ENCODE measurements around the gene OTUB1. TPM values are rescaled to one million over a fixed set of nuclear protein-coding genes. Genes with fewer than 3 reads are reported as not detected.
"Not testable (repeated sequence)": the region's sequence is repeated elsewhere in the genome, so short reads cannot be mapped to it uniquely, and the experiment has no call there.

OTUB1 gene
- total RNA-seq, 1 donor from 2014 or later, result 107 TPM

- DNase-seq (ENCODE audit: low spot score), result no peak
- peaks cover 25% of the 10 kb centered on the region for H3K27me3 Mint-ChIP-seq (ENCODE audit: low read depth)
- H3K9me3 Mint-ChIP-seq, result no peaks in the 10 kb centered on the region
- H3K4me3 Mint-ChIP-seq (ENCODE audit: low read depth), result no peak overlapping the region
- no peaks in the 10 kb centered on the region for H3K36me3 Mint-ChIP-seq (ENCODE audit: low read depth)
- H3K27ac Mint-ChIP-seq, result no peak overlapping the region
- intact Hi-C loops (cut with micrococcal nuclease), result no loop called here
- H3K4me1 Mint-ChIP-seq (ENCODE audit: low read depth), result no peaks in the 10 kb centered on the region
Measured at GRCh38 chr11:64038500-64038899, 52.3 kb downstream of the OTUB1 start.

- peaks cover 20% of the 10 kb centered on the region for H3K27me3 Mint-ChIP-seq (ENCODE audit: low read depth)
- no peak for DNase-seq (ENCODE audit: low spot score)
- H3K27ac Mint-ChIP-seq, result no peak overlapping the region
- H3K4me1 Mint-ChIP-seq (ENCODE audit: low read depth), result no peaks in the 10 kb centered on the region
- no peak overlapping the region for H3K4me3 Mint-ChIP-seq (ENCODE audit: low read depth)
- no peaks in the 10 kb centered on the region for H3K9me3 Mint-ChIP-seq
- H3K36me3 Mint-ChIP-seq (ENCODE audit: low read depth), result no peaks in the 10 kb centered on the region
- intact Hi-C loops (cut with micrococcal nuclease), result no loop called here
Measured at GRCh38 chr11:64039012-64039665, 52.9 kb downstream of the OTUB1 start.

- Mint-ChIP-seq H3K27me3 (ENCODE audit: low read depth) (peaks cover 9% of the 10 kb centered on the region), H3K9me3 (no peaks in the 10 kb centered on the region), H3K36me3 (ENCODE audit: low read depth) (no peaks in the 10 kb centered on the region), H3K27ac (no peak overlapping the region), H3K4me3 (ENCODE audit: low read depth) (no peak overlapping the region), H3K4me1 (ENCODE audit: low read depth) (no peaks in the 10 kb centered on the region)
- DNase-seq (ENCODE audit: low spot score), result no peak
- intact Hi-C loops (cut with micrococcal nuclease), result no loop called here
Measured at GRCh38 chr11:64040684-64041322, 54.6 kb downstream of the OTUB1 start.

GRCh38 chr11:64041846-64042245 is 55.6 kb downstream of the OTUB1 start:
- Mint-ChIP-seq H3K9me3 (no peaks in the 10 kb centered on the region), H3K36me3 (ENCODE audit: low read depth) (no peaks in the 10 kb centered on the region), H3K27ac (no peak overlapping the region), H3K27me3 (ENCODE audit: low read depth) (peaks cover 9% of the 10 kb centered on the region), H3K4me3 (ENCODE audit: low read depth) (no peak overlapping the region), H3K4me1 (ENCODE audit: low read depth) (no peaks in the 10 kb centered on the region)
- no peak for DNase-seq (ENCODE audit: low spot score)
- intact Hi-C loops (cut with micrococcal nuclease), result no loop called here

- no peaks in the 10 kb centered on the region for H3K36me3 Mint-ChIP-seq (ENCODE audit: low read depth)
- no peaks in the 10 kb centered on the region for H3K4me1 Mint-ChIP-seq (ENCODE audit: low read depth)
Measured at GRCh38 chr11:64042301-64042700, 56.1 kb downstream of the OTUB1 start.

GRCh38 chr11:64043545-64043944 is 57.3 kb downstream of the OTUB1 start:
- peaks cover 5% of the 10 kb centered on the region for H3K27me3 Mint-ChIP-seq (ENCODE audit: low read depth)
- no peaks in the 10 kb centered on the region for H3K9me3 Mint-ChIP-seq
- no peaks in the 10 kb centered on the region for H3K36me3 Mint-ChIP-seq (ENCODE audit: low read depth)
- no peak overlapping the region for H3K27ac Mint-ChIP-seq
- intact Hi-C loops (cut with micrococcal nuclease), result no loop called here
- DNase-seq (ENCODE audit: low spot score), result no peak
- no peaks in the 10 kb centered on the region for H3K4me1 Mint-ChIP-seq (ENCODE audit: low read depth)
- H3K4me3 Mint-ChIP-seq (ENCODE audit: low read depth), result no peak overlapping the region

More at GRCh38 chr11:64042301-64042700, 56.1 kb downstream of the OTUB1 start:
- Mint-ChIP-seq H3K27ac (no peak overlapping the region), H3K27me3 (ENCODE audit: low read depth) (peaks cover 9% of the 10 kb centered on the region), H3K9me3 (no peaks in the 10 kb centered on the region), H3K4me3 (ENCODE audit: low read depth) (no peak overlapping the region)
- intact Hi-C loops (cut with micrococcal nuclease), result no loop called here
- DNase-seq (ENCODE audit: low spot score), result no peak

GRCh38 chr11:64044730-64045393 is 58.6 kb downstream of the OTUB1 start:
- Mint-ChIP-seq H3K36me3 (ENCODE audit: low read depth) (no peaks in the 10 kb centered on the region), H3K27me3 (ENCODE audit: low read depth) (no peaks in the 10 kb centered on the region), H3K4me3 (ENCODE audit: low read depth) (no peak overlapping the region), H3K4me1 (ENCODE audit: low read depth) (no peaks in the 10 kb centered on the region), H3K9me3 (no peaks in the 10 kb centered on the region), H3K27ac (no peak overlapping the region)
- intact Hi-C loops (cut with micrococcal nuclease), result no loop called here
- DNase-seq (ENCODE audit: low spot score), result no peak

GRCh38 chr11:64045700-64046099 is 59.5 kb downstream of the OTUB1 start:
- Mint-ChIP-seq H3K4me1 (ENCODE audit: low read depth) (no peaks in the 10 kb centered on the region), H3K4me3 (ENCODE audit: low read depth) (no peak overlapping the region), H3K9me3 (no peaks in the 10 kb centered on the region), H3K36me3 (ENCODE audit: low read depth) (no peaks in the 10 kb centered on the region), H3K27me3 (ENCODE audit: low read depth) (no peaks in the 10 kb centered on the region), H3K27ac (no peak overlapping the region)
- no peak for DNase-seq (ENCODE audit: low spot score)
- intact Hi-C loops (cut with micrococcal nuclease), result no loop called here

- intact Hi-C loops (cut with micrococcal nuclease); H3K4me3 Mint-ChIP-seq (ENCODE audit: low read depth); H3K4me1 Mint-ChIP-seq (ENCODE audit: low read depth); H3K27me3 Mint-ChIP-seq (ENCODE audit: low read depth); H3K27ac Mint-ChIP-seq; H3K9me3 Mint-ChIP-seq; DNase-seq (ENCODE audit: low spot score); H3K36me3 Mint-ChIP-seq (ENCODE audit: low read depth): not testable (repeated sequence)
Measured at GRCh38 chr11:64047373-64047772, 61.1 kb downstream of the OTUB1 start.

Other genes starting within 250 kb of the OTUB1 start
- gene ZFTA, start 217.7 kb upstream of the OTUB1 start, total RNA-seq, result 7.0 and 8.9 TPM in 2 replicates
- 67.0 and 69.2 TPM in 2 replicates for gene SPINDOC, start 173.0 kb upstream of the OTUB1 start, total RNA-seq
- 36.5 and 38.8 TPM in 2 replicates for gene MARK2, start 147.3 kb upstream of the OTUB1 start, total RNA-seq
- gene RCOR2, start 69.3 kb upstream of the OTUB1 start, total RNA-seq, result 0.41 and 0.43 TPM in 2 replicates
- gene NAA40, start 47.4 kb upstream of the OTUB1 start, total RNA-seq, result 29.9 and 30.3 TPM in 2 replicates
- 312 and 326 TPM in 2 replicates for gene COX8A, start 11.8 kb upstream of the OTUB1 start, total RNA-seq
- not detected in 2 replicates for gene FLRT1, start 49.5 kb downstream of the OTUB1 start, total RNA-seq
- gene MACROD1, start 179.7 kb downstream of the OTUB1 start, total RNA-seq, result 23.4 and 26.7 TPM in 2 replicates
- gene STIP1, start 199.7 kb downstream of the OTUB1 start, total RNA-seq, result 480 and 484 TPM in 2 replicates
- gene FERMT3, start 220.3 kb downstream of the OTUB1 start, total RNA-seq, result 197 and 202 TPM in 2 replicates
- gene TRPT1, start 239.7 kb downstream of the OTUB1 start, total RNA-seq, result 33.7 and 35.5 TPM in 2 replicates
- 72.8 and 77.0 TPM in 2 replicates for gene NUDT22, start 239.8 kb downstream of the OTUB1 start, total RNA-seq
- gene DNAJC4, start 244.1 kb downstream of the OTUB1 start, total RNA-seq, result 24.5 and 25.8 TPM in 2 replicates
- 67.4 and 82.0 TPM in 2 replicates for gene VEGFB, start 248.1 kb downstream of the OTUB1 start, total RNA-seq